ENCODE data around the gene VIPAS39.
A peak's percentile ranks its signal among the peaks of the same experiment; 100 is the strongest.
"Not testable (repeated sequence)": the region's sequence is repeated elsewhere in the genome, so short reads cannot be mapped to it uniquely, and the experiment has no call there.

VIPAS39 gene

DNA sequence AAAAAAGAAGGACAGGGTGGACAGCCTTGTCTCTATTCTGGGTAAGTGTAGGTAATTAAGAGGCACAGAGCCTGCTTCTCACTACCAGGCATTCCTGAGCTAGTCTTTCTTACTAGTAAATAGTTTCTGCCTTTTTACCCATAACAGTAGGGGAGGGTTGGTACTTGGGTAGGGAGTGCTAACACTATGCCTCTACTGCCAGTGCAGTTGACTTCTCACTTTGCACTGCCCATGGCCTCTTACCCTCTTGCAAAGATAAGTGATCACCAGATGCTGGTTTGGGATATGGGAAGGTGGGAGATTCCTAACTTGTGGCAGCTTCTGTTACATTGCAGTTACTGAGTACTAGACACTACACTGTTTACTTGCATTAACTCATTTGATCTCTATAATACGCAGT, 12.1 kb upstream of the VIPAS39 start:
- FAIRE-seq = no peak

DNA sequence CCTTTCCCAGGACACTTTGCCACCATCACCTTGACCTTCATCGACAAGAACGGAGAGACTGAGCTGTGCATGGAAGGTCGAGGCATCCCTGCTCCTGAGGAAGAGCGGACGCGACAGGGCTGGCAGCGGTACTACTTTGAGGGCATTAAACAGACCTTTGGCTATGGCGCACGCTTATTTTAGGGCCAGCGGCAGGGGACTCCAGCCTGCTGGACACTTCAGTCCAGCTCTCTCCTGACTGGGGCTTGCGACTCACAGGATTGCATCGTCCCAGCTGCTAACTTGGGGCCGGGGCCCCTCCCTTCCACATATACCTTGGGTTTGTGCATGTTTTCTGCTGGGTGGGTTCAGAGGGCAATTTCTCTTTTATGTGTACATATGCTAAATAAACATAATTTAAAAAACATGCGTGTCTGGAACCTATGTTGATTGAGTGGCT, 11.7 kb upstream of the VIPAS39 start:
- no peak for FAIRE-seq

DNA sequence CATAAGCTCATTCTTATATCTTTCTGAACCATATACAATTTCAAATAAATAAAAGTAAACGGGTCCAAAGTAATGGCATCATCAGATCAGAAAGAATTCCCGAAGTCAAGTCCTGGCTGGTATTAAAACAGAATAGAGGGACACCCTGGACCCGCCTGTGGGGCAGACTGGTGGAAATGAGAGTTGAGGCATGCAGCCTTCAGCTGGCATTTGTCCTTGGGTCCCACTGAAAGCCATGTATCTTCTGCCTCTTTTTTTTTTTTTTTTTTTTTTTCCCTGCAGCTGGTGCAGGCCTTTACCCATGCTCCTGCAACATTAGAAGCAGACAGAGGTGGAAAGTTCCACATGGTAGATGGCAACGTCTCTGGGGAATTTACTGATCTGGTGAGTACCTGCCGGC, 10.4 kb upstream of the VIPAS39 start:
- no peak for FAIRE-seq

DNA sequence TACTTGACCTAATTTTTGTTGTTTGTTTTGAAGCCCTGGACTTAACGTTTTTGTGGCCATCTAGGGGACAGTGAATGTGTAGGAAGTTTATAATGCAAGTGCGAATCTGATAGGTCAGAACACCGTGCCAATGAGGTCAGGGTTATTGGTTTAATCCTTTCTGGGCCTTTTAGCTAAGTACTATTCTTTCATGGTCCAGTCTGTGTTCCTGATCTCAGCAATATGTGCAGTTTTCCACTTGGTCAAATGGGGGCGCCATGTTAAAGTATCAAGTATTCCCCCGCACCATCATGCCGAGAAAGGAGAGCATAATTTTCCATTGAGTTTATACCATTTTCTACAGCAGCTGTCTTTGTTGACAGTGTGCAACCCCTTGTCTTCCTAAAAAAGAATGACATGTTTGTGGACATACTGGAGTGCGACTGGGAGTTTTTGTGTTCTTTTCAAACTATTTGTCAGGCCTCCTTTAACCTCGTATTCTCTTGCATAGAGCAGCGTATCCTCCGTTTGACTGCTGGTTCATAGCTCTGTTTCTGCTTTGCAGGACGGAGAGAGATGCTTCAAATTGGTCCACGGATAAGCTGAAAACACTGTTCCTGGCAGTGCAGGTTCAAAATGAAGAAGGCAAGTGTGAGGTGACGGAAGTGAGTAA, 1.8 kb upstream of the VIPAS39 start:
- FAIRE-seq = peak; percentile 66

DNA sequence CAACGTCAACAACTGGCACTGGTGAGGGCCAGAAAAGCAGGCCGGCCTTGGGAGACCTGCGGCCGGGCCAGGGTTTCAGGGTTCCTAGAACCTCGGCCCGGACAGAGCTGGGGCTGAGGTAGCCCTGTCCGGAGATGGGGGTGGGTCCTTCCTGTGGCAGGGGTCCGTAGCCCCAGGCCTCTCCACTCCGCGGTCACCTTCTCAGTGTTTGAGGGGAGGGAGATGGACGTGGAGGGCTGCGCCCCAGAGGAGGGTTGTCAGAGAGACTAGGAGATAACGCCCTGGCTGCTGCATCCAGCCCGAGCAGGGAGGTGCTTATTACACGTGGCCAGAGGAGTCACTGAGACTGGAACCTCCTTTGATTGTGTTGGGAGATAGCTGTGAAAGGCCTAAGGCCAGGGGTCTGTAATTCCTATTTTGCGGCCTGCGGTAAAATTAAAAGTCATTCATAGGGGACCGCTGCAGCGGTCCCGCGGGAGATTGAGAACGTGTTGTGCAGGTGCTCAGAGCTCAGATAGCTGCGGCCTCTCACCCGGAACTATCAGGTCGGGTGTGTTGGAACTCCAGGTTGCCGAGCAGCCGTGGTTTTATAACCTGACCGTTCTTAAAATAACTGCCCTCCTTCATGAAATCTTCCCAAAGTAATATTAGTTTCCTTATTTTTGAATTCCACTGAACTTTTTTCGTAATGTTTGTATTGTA, 999 bp upstream of the VIPAS39 start:
- FAIRE-seq = no peak

DNA sequence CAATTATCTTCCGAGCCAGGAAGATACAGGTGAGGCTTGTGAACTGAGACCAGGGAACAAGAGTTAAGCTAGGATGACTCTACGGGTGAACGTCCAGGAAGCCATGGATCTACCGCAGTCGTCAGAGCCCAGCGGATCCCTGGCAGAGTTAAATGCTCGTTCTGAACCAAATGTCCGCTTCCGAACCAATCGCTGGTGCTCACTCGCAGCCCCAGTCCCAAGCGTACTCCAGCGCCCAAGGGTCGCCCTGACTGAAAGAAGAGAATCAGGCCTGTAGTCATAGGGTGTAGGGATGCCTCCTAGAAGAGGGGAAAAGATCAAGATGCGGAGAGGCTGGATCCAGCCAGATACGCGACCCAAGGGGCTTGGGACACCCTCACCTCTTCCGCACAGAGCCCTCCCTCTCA, 283 bp downstream of the VIPAS39 start:
- no peak for FAIRE-seq

DNA sequence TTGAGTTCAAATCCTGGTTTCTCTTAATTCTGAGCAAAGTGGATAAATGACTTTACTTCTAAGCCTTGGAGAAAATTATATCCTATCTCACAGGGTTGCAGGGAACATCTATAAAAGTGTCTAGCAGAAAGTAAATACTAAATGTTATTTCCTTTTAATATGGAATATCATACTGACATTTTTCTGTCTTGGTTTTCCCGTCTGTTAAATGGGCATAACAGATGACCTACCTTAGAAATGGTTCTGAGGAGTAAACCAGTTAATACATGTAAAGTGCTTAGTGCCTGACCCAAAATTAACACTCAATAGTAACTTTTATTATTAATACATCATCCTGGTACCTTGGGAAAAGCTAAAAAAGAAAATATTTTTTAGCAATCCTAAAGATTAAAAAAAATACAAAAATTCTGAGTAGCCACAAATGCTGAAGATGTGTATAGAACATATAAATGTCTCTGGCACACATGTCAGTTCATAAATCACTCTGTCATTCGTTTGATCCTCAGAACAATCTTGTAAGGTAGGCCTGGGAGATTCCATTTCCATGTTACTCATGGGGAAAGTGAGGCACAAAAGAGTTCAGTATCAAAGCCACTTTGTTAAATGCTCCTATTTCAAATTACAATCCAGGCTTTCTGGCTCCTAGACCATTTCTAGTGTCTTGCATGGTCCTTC, 1.3 kb downstream of the VIPAS39 start:
- no peak for FAIRE-seq

DNA sequence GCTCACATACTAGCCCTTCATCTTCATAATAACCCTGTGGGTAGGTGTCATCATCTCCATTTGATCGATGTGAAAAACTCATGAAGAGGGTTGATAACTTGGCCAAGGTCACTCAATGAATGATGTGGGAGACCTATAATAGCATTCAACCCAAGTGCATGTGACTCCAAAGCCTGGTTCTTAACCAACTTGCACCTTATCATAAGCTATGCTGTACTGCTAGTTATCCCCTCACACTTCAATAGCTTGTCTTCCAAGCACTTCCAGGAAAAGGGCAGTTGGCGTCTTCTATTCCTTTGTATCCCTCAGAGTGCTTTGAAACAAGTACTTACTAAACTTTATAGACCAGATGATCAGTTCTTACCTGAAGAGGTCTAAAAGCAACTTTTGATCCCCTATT, 15.2 kb downstream of the VIPAS39 start:
- no peak for FAIRE-seq

DNA sequence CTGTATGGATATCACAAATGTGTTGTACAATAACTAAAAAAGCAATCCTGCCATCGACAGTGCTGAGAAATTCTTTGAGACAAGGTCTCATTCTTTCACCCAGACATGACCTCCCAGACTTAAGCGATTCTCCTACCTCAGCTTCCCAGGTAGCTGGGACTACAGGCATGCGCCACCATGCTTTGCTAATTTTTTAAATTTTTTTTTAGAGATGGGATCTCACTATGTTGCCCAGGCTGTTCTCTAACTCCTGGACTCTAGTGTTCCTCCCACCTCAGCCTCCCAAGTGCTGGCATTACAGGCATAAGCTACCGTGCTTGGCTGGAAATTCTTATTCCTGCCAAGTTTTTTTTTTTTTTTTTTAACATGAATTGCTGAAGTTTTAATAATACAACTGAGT, 17.5 kb downstream of the VIPAS39 start:
- no peak for FAIRE-seq

DNA sequence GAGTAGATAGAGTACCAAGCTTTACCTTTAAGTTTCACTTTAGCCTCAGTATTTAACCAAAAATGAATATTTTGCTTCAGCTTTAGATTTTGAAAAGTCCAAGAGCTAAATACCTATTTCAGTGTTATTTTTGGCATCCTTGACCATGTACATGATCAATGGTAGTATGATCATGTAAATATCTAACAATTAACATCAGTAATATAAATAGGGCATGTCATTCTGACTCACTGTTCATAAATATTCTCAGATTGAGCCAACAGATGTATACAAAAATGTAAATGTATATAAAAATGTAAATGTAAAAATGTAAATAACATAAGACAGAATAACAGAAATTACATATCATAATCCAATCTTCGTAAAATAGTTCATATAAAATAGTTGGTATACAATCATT, 18.8 kb downstream of the VIPAS39 start:
- FAIRE-seq = no peak

DNA sequence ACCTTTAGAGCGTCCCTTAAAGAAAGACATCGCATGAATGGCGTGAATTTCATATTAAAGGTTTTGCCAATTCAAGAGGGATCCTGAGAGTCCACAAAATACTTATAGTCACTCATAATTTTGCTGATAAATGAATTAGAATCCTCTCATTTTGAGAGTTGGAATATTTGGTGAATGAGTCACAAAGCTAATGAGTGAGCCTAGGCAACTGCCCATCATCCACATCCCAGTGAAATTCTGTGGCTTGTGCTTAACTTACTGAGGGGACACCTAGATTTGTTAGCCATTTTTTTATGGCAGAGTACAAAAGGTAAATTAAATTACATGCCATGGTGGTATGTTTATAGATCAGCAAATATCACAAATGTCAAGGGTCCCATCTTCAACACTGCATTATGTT, 21.4 kb downstream of the VIPAS39 start:
- FAIRE-seq = no peak

DNA sequence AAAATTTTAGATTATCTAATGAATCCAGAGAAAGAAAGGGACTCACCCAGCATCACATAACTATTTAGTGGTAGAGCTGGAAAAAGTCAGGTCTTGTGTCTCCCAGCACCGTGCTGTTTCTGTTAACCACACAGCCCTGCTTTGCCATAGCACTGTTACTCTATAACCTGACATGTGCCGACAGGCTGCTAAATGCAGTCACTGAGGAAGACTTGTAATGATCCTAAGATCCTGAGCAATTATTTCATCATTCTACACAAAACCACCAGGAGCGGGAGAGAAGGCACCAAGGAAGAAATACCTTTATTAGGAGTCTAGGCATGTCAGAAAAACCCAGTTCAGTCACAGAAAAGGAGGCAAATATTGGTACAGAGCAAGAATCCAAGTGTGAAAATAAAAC, 31.0 kb downstream of the VIPAS39 start:
- no peak for FAIRE-seq

DNA sequence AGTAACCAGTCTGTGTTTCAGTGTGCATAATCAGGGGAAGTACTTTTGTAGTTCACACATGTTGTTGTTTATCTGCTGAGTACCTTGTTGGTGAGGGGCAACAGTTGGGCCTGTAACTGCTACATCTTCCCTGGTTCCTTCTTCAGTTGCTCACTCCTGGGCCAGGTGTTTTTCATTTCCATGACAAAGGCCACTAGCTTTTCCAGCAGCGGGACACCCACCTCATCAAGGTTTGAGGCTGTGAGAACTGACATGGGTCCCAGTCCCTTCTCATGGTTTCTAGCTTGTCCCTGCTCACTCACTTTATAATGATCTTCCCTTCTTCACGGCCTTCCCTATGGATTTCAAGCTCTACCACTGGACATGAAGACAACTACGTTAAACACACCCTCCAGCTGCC, 32.5 kb downstream of the VIPAS39 start:
- FAIRE-seq = no peak

DNA sequence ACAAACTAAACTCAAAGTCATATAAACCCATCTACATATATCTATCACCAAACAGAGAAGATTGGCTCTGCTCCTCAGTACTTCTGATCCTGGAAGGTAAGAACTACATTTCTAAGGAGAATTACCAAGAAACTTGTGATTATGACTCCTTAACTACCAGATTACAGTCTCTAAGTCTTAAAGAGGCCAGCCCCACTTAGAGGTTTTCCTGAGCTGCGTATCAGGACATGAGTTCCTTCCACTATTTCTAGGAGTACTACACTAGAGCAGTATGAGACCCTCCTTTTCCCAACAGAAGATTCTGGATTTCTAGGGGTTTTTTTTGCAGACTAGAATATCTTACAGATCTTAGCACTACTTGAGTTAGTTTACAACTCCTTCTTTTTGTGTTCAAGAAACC, 34.0 kb downstream of the VIPAS39 start, which contains the start of gene NOXRED1:
TSS of gene NOXRED1 (minus strand) at position 101 of the 400 bp plus-strand sequence. CDS start 634 bp downstream, outside the sequence.
- FAIRE-seq = no peak

DNA sequence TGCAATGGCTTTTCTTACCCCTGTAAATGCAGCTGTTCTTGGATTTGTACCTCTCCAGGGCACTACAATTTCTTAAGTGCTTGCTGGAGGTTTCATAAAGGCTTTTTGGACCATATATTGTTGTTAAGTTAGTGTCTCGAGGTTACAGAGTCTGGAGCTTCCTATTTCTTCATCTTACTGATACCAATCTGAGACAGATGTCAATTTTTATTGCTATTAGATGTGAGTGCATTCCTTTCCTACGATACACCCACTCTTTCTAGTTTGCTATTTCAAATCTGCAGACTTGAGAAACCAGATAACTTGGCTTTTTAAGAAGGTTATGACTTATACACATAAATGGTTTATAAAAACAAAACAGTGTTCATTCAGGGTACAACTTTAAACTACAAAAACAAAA, 36.2 kb downstream of the VIPAS39 start:
- FAIRE-seq = no peak

DNA sequence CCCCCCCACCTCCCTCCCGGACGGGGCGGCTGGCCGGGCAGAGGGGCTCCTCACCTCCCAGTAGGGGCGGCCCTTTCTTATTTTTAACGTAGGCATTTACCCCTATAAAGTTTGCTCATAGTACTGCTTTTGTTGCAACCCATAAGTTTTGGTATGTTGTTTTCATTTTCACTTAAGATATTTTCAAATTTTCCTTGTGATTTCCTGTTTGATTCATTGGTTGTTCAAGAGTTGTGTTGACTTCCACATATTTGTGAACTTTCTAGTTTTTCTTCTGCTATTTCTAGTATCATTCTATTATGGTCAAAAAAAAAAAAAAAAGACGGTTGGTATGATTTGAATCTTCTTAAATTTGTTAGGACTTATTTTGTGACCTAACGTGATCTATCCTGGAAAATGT, 40.6 kb downstream of the VIPAS39 start:
- no peak for FAIRE-seq

DNA sequence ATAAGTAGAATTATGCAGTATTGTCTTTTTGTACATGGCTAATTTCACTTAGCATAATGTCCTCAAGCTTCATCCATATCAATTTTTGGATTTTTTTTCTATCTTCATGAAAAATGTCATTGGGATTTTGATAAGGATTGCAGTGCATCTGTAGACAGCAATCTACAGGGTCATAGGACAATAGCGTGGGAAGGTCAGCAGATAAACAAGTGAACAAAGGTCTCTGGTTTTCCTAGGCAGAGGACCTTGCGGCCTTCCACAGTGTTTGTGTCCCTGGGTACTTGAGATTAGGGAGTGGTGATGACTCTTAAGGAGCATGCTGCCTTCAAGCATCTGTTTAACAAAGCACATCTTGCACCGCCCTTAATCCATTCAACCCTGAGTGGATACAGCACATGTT, 41.3 kb downstream of the VIPAS39 start:
- FAIRE-seq = not testable (repeated sequence)

DNA sequence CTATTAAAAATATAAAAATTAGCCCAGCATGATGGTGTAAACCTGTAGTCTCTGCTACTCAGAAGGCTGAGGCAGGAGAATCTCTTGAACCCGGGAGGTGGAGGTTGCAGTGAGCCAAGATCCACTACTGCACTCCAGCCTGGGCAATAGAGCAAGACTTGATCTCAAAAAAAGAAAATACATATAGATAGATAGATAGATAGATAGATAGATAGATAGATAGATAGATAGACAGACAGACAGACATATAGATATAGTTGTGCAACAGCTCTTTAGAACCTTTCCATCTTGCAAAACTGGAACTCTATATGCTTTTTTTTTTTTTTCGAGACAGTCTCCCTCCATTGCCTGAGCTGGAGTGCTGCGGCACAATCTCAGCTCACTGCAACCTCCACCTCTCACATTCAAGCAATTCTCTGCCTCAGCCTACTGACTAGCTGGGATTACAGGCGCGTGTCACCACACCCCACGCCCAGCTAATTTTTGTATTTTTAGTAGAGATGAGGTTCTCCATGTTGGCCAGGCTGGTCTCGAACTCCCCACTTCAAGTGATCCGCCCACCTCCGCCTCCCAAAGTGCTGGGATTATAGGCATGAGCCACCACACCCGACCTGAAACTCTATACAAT, 41.9 kb downstream of the VIPAS39 start:
- not testable (repeated sequence) for FAIRE-seq

DNA sequence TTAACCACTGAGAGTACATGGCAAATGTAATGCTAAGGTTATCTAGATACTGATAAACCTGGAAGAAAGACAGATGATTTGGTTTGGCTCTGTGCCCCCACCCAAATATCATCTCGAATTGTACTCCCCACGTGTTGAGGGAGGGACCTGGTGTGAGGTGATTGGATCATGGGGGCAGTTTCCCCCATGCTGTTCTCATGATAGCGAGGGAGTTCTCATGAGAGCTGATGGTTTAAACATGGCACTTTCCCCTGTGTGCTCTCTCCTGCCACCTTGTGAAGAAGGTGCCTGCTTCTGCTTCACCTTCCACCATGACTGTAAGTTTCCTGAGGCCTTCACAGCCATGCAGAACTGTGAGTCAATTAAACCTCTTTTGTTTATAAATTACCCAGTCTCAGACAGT, 48.3 kb downstream of the VIPAS39 start:
- FAIRE-seq = no peak

DNA sequence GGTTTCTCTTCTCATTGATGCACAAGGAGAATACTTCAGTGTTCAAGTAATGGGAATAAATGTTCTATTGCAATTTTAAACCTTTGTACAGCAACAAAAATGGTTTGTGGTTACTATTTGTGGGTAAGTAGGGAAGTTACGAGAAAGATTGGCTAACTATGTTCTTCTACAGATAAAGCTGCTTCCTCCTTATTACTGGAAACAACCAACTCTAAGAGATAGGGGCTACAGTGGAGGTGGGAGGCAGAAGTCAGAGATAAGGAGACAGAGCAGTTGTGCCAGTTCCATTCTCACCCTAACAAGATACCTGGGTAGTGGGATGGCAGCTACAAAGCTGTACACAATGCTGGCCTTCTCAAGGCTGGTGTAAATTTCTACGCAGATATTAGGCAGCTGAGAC, 50.2 kb downstream of the VIPAS39 start:
- no peak for FAIRE-seq

DNA sequence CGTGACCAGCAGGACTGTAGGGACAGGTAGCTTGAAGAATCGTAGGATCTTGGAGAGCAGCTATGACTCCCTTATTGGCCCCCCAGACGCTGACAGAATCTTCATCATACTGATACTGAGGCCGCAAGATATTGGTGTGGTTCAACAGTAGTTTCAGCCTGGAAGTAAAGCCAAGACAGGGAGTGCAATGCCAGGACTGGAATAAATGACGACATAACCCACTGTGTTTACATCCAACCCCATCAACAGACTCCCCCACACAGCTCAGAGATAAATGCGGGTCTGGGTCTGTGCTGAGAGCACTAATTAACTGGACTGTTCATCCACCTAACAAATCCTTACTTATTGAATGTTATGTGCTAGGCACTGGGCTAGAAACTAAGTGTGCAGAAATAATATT, 50.7 kb downstream of the VIPAS39 start:
- FAIRE-seq = no peak

DNA sequence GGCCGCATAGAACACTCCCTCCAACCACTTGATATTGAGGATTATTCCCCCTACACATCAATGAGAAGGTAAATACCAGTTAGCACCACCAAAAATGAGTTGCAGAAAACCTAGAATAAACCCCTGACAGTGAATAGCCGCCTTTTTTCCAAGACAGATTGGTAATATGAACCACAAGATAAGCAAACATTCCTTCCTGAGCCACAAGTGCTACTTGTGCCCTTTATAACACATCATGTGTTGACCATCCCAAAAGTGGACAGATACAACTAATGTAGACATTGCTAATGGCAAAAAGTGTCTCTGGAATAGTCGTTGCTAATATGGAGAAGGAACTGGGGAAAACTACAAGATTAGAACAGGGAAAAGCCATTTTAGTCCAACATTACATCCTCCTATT, 51.3 kb downstream of the VIPAS39 start:
- no peak for FAIRE-seq

DNA sequence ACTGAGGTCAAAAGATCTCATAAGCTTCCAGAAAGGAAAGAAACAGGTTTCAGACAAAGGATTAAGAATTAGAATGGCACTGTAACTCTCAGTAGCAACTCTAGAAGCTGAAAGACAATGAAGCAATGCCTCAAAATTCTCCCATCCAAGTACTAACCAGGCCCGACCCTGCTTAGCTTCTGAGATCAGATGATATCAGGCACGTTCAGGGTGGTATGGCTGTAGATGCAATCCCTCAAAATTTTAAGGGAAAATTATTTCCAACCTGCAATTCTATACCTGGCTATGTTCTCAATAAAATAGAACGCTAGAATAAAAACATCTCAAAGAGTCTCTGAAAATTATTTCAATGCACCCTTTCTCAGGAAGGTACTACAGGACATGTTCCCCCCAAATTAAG, 53.6 kb downstream of the VIPAS39 start:
- FAIRE-seq = no peak

DNA sequence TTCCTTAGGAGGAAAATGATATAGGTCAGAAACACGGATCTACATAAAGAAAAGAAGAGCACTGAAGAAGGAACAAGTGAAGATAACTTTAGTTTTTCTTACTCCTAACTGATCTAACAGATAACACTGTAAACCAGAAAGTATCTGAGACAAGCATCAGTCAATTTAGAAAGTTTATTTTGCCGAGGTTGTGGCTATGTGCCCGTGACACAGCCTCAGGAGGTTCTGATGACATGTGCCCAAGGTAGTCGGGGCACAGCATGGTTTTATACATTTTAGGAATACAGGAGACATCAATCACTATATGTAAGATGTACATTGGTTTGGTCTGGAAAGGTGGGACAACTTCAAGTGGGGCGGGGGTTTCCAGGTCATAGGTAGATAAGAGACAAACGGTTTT, 57.2 kb downstream of the VIPAS39 start:
- no peak for FAIRE-seq

Data from G401.6 (cell line).